Neutrophil (primary cell): ENCODE results near the gene MGRN1.
A peak's percentile ranks its signal among the peaks of the same experiment; 100 is the strongest.

ENCODE experiments used
- H3K27ac ChIP-seq: fragments of 200-600 bp; sonication (generic); 2 replicates; pipeline ENCODE4 v1.5.1; 2016; ENCODE audit warnings: mild to moderate bottlenecking, moderate library complexity
- H3K27me3 ChIP-seq: fragments of 200-600 bp; sonication (generic); 2 replicates; pipeline ENCODE4 v1.6.0; 2016; ENCODE audit warnings: mild to moderate bottlenecking
- H3K36me3 ChIP-seq: fragments of 200-600 bp; sonication (generic); 2 replicates; pipeline ENCODE4 v1.5.1; 2017
- H3K4me1 ChIP-seq, 2 experiments: fragments of 200-600 bp in 1 of 2; sonication (generic) in 1 of 2; 1 replicate in 1 of 2; 2 replicates in 1 of 2; pipeline versions ENCODE4 v1.5.1 to v1.6.1; 2013 to 2016; ENCODE audit warnings: low read depth in 1 of 2, low read length in 1 of 2, mild to moderate bottlenecking in 1 of 2, moderate library complexity in 1 of 2; ENCODE audit not compliant: control insufficient read depth in 1 of 2, insufficient read depth in 1 of 2
- H3K4me3 ChIP-seq, 2 experiments: fragments of 200-600 bp in 1 of 2; sonication (generic) in 1 of 2; 1 replicate in 1 of 2; 2 replicates in 1 of 2; pipeline ENCODE4 v1.5.1; 2013 to 2016; ENCODE audit warnings: low read depth in 1 of 2, low read length in 1 of 2, mild to moderate bottlenecking in 1 of 2, moderate library complexity in 1 of 2
- H3K9me3 ChIP-seq: fragments of 200-600 bp; sonication (generic); 2 replicates; pipeline ENCODE4 v1.5.1; 2016
- CTCF ChIP-seq: fragments of 200-600 bp; sonication (generic); IDR thresholded peaks from 2 replicates; pipeline ENCODE4 v1.5.1; 2016; ENCODE audit warnings: antibody characterized with exemption

MGRN1 gene

GRCh38 chr16:4693296-4693955, 68.8 kb downstream of the MGRN1 start, which contains the start of gene NUDT16L1:
NUDT16L1 (plus strand) TSS chr16:4693562; CDS start chr16:4693727, 165 bp downstream.
- H3K36me3 ChIP-seq: peaks cover 60% of the 10 kb centered on the region
- peaks cover 31 to 49% of the 10 kb centered on the region in 2 experiments for H3K4me1 ChIP-seq
- H3K27ac ChIP-seq: peak within 1 kb of the TSS; percentile 89
- TF ChIP-seq CTCF: peak; percentile 84
- no peaks in the 10 kb centered on the region for H3K27me3 ChIP-seq
- peak within 1 kb of the TSS; percentile 89 to 90 for H3K4me3 ChIP-seq
- H3K9me3 ChIP-seq: no peaks in the 10 kb centered on the region

GRCh38 chr16:4693956-4694641, 69.5 kb downstream of the MGRN1 start:
- peaks cover 31 to 49% of the 10 kb centered on the region in 2 experiments for H3K4me1 ChIP-seq
- peak overlapping the region; percentile 89 for H3K27ac ChIP-seq
- H3K36me3 ChIP-seq: peaks cover 59% of the 10 kb centered on the region
- H3K9me3 ChIP-seq: no peaks in the 10 kb centered on the region
- no peaks in the 10 kb centered on the region for H3K27me3 ChIP-seq
- peak overlapping the region; percentile 89 to 90 for H3K4me3 ChIP-seq
- TF ChIP-seq CTCF: no peak

- no peak for TF ChIP-seq CTCF
- peaks cover 55% of the 10 kb centered on the region for H3K36me3 ChIP-seq
- H3K27me3 ChIP-seq: no peaks in the 10 kb centered on the region
- peaks cover 31 to 48% of the 10 kb centered on the region in 2 experiments for H3K4me1 ChIP-seq
- peak overlapping the region; percentile 89 for H3K27ac ChIP-seq
- no peaks in the 10 kb centered on the region for H3K9me3 ChIP-seq
- peak overlapping the region; percentile 89 to 90 for H3K4me3 ChIP-seq
Observed at GRCh38 chr16:4694642-4695451, 70.2 kb downstream of the MGRN1 start.

- H3K27me3 ChIP-seq: no peaks in the 10 kb centered on the region
- H3K4me3 ChIP-seq: no peak overlapping the region
- H3K9me3 ChIP-seq: no peaks in the 10 kb centered on the region
- no peak overlapping the region for H3K27ac ChIP-seq
- TF ChIP-seq CTCF: no peak
- H3K4me1 ChIP-seq: peaks cover 27 to 40% of the 10 kb centered on the region in 2 experiments
- peaks cover 54% of the 10 kb centered on the region for H3K36me3 ChIP-seq
Observed at GRCh38 chr16:4695473-4696171, 71.0 kb downstream of the MGRN1 start.
